Gastrocnemius medialis (tissue), 4 donors: ENCODE results near the gene WDR37. TPM values are rescaled to one million over a fixed set of nuclear protein-coding genes. Genes with fewer than 3 reads are reported as not detected.

Experiments used
- ATAC-seq, 2 donors: fragments of 150-250 bp; one replicate each; pipeline ENCODE4 v1.9.1; 2016
- DNase-seq, 2 donors: peaks; one replicate each; pipeline ENCODE4 v3.0.0-alpha.2; 2019
- H3K27ac ChIP-seq, 4 donors: fragments of 200-600 bp; sonication (generic); 1 replicate in 1 of 4; 2 replicates in 3 of 4; pipeline ENCODE4 v1.5.1; 2016 to 2018; ENCODE audit warnings: mild to moderate bottlenecking in 2 of 4, moderate library complexity in 1 of 4
- H3K27me3 ChIP-seq, 3 donors: fragments of 200-600 bp; sonication (generic) in 2 of 3; 1 replicate in 1 of 3; 2 replicates in 2 of 3; pipeline versions ENCODE4 v1.5.1 to v1.6.0; 2016 to 2019; ENCODE audit warnings: mild to moderate bottlenecking in 1 of 3, moderate library complexity in 1 of 3
- H3K36me3 ChIP-seq, 2 donors: fragments of 200-600 bp; sonication (generic) in 1 of 2; one replicate each; pipeline ENCODE4 v1.5.1; 2017 to 2018
- H3K4me1 ChIP-seq, 2 donors: fragments of 200-600 bp; sonication (generic) in 1 of 2; one replicate each; pipeline ENCODE4 v1.5.1; 2016 to 2017; ENCODE audit warnings: mild to moderate bottlenecking in 2 of 2
- H3K4me3 ChIP-seq, 4 donors: fragments of 200-600 bp; sonication (generic) in 3 of 4; 1 replicate in 1 of 4; 2 replicates in 3 of 4; pipeline ENCODE4 v1.5.1; 2016 to 2019; ENCODE audit warnings: mild to moderate bottlenecking in 2 of 4
- H3K9me3 ChIP-seq, 3 donors: fragments of 200-600 bp; sonication (generic) in 2 of 3; 1 replicate in 1 of 3; 2 replicates in 2 of 3; pipeline ENCODE4 v1.5.1; 2016 to 2019
- POLR2A ChIP-seq, 2 donors: fragments of 450-650 bp; IDR thresholded peaks; one replicate each; pipeline ENCODE4 v1.6.1; 2017; ENCODE audit warnings: antibody characterized with exemption in 2 of 2, mild to moderate bottlenecking in 2 of 2, moderate library complexity in 2 of 2
- in situ Hi-C, 4 donors: fragments of 200-750 bp; cut with MboI; loops; one replicate each; pipeline versions ENCODE4 v1.15.0 to v1.8.0; 2017; ENCODE audit warnings: low sequenced_read_pairs in 4 of 4
- intact Hi-C: fragments of 100-400 bp; cut with DNase I; formaldehyde crosslinking; loops from one replicate; pipeline ENCODE4 v1.15.1; 2023; ENCODE audit warnings: low total_unique reads
- total RNA-seq, 4 donors: library from RNA; depleted of rRNA; stranded (reverse); fragments of >200 nt; gene quantifications; one replicate each; pipeline versions ENCODE4 v1.1.0 to v1.2.3, GENCODE V29; 2016
- TF ChIP-seq, protein P1 (sequence below), 5 experiments: fragments of 450-650 bp in 3 of 5; fragments of 200-600 bp in 2 of 5; sonication (generic) in 2 of 5; IDR thresholded peaks in 4 of 5; conservative IDR thresholded peaks in 1 of 5; 1 replicate in 4 of 5; 2 replicates in 1 of 5; pipeline ENCODE4 v1.5.1; 2016 to 2019; ENCODE audit warnings: antibody characterized with exemption in 5 of 5, mild to moderate bottlenecking in 3 of 5, moderate library complexity in 3 of 5

WDR37 gene
- total RNA-seq, 4 donors from 2014 or later = 18.4 to 26.2 (median 23.2) TPM

DNA sequence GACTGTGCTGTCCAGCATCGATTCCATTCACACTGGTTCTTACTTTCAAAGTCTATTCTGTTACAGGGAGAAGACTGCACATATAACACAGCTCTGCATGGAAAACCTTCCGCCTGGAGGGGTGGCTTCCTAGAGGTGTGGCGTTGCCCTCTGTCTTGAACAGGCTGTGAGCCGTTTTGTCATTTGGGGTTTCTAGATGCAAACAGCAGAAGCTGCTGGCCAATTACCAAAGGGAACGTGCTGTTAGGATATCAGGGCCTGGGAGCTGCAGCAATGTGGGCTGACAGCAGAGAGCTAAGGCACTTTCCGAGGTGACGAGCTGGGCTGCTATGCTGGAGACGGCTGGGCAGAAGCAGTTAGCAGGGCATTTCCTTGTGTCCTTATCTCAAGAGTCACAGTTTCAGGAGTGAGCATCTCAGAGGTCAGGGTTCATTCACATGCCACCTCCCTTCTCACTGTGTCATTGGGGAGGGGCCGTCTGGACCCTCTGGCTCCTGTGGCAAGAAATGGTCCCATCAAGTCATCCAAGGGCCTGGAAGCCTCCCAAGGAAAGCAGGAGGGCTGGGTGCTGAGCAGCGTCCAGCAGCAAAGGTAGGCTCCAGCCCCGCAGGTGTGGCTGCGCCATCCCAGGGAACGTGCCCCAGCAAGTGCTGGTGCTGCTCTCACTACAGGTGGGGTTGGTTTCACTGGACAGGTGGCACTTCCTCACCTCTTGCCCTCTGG, 106.5 kb downstream of the WDR37 start:
- TF ChIP-seq, protein P1, sequence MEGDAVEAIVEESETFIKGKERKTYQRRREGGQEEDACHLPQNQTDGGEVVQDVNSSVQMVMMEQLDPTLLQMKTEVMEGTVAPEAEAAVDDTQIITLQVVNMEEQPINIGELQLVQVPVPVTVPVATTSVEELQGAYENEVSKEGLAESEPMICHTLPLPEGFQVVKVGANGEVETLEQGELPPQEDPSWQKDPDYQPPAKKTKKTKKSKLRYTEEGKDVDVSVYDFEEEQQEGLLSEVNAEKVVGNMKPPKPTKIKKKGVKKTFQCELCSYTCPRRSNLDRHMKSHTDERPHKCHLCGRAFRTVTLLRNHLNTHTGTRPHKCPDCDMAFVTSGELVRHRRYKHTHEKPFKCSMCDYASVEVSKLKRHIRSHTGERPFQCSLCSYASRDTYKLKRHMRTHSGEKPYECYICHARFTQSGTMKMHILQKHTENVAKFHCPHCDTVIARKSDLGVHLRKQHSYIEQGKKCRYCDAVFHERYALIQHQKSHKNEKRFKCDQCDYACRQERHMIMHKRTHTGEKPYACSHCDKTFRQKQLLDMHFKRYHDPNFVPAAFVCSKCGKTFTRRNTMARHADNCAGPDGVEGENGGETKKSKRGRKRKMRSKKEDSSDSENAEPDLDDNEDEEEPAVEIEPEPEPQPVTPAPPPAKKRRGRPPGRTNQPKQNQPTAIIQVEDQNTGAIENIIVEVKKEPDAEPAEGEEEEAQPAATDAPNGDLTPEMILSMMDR (IDR thresholded peaks at IDR 0.05 in 4 of 5, conservative IDR thresholded peaks at IDR 0.05 in 1 of 5) = no peak
- Histone ChIP-seq H3K9me3 (no peaks in the 10 kb centered on the region), H3K27me3 (peaks cover 0 to 2% (median 0%) of the 10 kb centered on the region in 3 donors), H3K27ac (no peak overlapping the region), H3K4me3 (no peak overlapping the region), H3K36me3 (no peaks in the 10 kb centered on the region), H3K4me1 (no peaks in the 10 kb centered on the region)
- in situ Hi-C loops (no loop called here), intact Hi-C loops (no loop called here)
- ATAC-seq (no peak), DNase-seq (no peak)

DNA sequence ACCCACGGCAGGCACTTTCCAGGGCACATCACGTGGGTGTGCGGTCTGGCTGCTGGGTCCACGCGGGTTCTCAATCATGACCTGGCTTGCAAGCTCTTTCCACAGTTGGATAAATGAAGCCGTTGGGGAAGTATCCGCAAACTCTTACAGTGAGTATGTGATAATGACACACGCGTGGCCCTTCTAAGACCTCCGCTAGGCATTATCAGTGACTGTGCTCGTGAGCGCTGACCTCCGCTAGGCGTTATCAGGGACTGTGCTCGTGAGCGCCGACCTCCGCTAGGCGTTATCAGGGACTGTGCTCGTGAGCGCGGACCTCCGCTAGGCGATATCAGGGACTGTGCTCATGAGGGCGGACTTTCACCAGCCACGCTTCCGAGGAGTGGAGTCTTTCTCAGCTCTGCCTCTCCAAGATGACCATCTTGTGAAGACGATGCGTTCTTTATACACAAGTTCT, 107.0 kb downstream of the WDR37 start:
- ATAC-seq = no peak
- intact Hi-C loops (no loop called here), in situ Hi-C loops (no loop called here)
- Histone ChIP-seq H3K27me3 (peaks cover 0 to 2% (median 0%) of the 10 kb centered on the region in 3 donors), H3K36me3 (no peaks in the 10 kb centered on the region), H3K9me3 (no peaks in the 10 kb centered on the region), H3K27ac (no peak overlapping the region), H3K4me1 (no peaks in the 10 kb centered on the region), H3K4me3 (no peak overlapping the region)
- no peak for DNase-seq
- TF ChIP-seq, protein P1 (IDR thresholded peaks at IDR 0.05 in 4 of 5, conservative IDR thresholded peaks at IDR 0.05 in 1 of 5) = no peak
- TF ChIP-seq POLR2A (IDR thresholded peaks at IDR 0.05) = no peak

DNA sequence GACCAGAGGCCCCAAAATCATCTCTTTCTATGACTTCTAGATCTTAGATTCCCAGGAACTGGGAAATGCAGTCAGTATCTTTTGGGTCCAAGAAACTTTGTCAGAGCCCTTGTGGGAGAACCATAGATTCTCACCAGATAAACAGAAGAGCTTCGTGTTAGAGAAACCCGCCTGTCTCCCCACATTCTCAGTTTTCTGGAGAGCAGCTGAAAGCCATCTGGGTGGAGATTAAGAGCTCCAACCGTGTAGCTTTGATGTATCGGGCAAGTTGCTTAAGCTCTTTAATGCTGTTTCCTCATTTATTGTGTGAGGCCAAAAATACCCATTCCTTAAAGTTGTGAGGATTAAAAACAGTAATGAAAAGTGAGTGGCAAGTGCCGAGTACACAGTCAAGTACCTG, 107.6 kb downstream of the WDR37 start:
- Histone ChIP-seq H3K36me3 (no peaks in the 10 kb centered on the region), H3K27me3 (peaks cover 0 to 2% (median under 1%) of the 10 kb centered on the region in 3 donors), H3K9me3 (no peaks in the 10 kb centered on the region), H3K4me1 (no peaks in the 10 kb centered on the region), H3K27ac (no peak overlapping the region), H3K4me3 (no peak overlapping the region)
- ATAC-seq (no peak), DNase-seq (no peak)
- no peak for TF ChIP-seq POLR2A (IDR thresholded peaks at IDR 0.05)
- TF ChIP-seq, protein P1 (IDR thresholded peaks at IDR 0.05 in 4 of 5, conservative IDR thresholded peaks at IDR 0.05 in 1 of 5) = no peak
- intact Hi-C loops (no loop called here), in situ Hi-C loops (no loop called here)

DNA sequence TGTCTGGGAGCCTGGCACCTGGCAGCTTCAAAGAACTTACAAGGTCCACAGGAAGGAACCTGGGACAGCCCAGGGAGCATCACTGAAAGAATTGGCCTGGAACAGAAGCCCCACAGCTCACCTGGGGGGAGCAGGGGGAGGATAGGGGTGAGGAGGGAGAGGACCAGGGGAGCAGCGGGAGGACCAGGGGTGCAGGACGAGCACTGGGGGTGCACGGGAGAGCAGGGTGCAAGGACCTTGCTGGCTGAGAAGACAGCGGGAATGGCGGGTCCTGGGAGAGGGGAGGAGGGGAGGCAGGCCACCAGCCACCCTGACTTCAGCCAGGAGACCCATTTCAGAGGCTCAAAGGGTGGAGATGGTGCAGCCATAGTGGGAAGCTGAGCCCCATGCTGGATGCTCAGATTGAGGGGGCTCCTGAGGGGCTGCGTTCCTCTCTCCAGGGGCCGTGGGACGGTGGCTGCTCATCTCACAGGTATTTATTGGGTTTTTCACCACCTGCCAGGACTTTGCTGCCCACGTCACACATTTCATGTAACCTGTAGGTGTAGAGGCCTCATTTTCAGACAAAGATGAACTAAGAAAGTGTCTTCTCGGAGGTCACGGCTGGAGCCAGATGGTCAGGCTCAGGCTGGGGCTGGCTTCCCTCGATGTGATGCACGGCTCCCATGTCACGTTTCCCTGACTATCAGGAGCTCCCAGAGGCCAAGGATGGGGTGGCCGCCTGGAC, 110.1 kb downstream of the WDR37 start:
- Histone ChIP-seq H3K27me3 (peaks cover 0 to 6% (median 5%) of the 10 kb centered on the region in 3 donors), H3K9me3 (no peaks in the 10 kb centered on the region), H3K27ac (no peak overlapping the region), H3K4me3 (no peak overlapping the region), H3K4me1 (no peaks in the 10 kb centered on the region), H3K36me3 (no peaks in the 10 kb centered on the region)
- intact Hi-C loops = no loop called here
- TF ChIP-seq, protein P1 (IDR thresholded peaks at IDR 0.05 in 4 of 5, conservative IDR thresholded peaks at IDR 0.05 in 1 of 5) = no peak
- TF ChIP-seq POLR2A (IDR thresholded peaks at IDR 0.05) = no peak
- DNase-seq (no peak), ATAC-seq (no peak)
- in situ Hi-C loops = no loop called here
